CD4-positive, alpha-beta memory T cell (primary cell): Measurements from ENCODE around the gene ROBO1. TPM values are rescaled to one million over a fixed set of nuclear protein-coding genes. Genes with fewer than 3 reads are reported as not detected.

Experiments used
- CTCF ChIA-PET: fragments of 350-600 bp; sonication (Branson Sonifier 250); formaldehyde crosslinking; loops from one replicate; lab custom pipeline; 2021; ENCODE audit warnings: inconsistent platforms; ENCODE audit not compliant: partially characterized antibody; lab: Charles Lee
- POLR2A ChIA-PET: fragments of 350-600 bp; sonication (Branson Sonifier 250); formaldehyde crosslinking; loops from one replicate; lab custom pipeline; 2021; ENCODE audit not compliant: partially characterized antibody; lab: Charles Lee
- DNase-seq, 5 donors: peaks; one replicate each; pipeline versions ENCODE4 v3.0.0 to v3.0.0-alpha.2; 2020 to 2022; ENCODE audit warnings: mixed read lengths in 1 of 5
- H3K27ac ChIP-seq: one replicate; pipeline ENCODE4 v1.7.0; 2013; ENCODE audit warnings: low read depth, low read length
- H3K27me3 ChIP-seq: 2 replicates; pipeline ENCODE4 v1.7.0; 2013; ENCODE audit warnings: mild to moderate bottlenecking, low read length, moderate library complexity; ENCODE audit not compliant: insufficient read depth
- H3K36me3 ChIP-seq: 2 replicates; pipeline ENCODE4 v1.7.0; 2013; ENCODE audit warnings: mild to moderate bottlenecking, low read length, moderate library complexity; ENCODE audit not compliant: insufficient read depth
- H3K4me1 ChIP-seq: 2 replicates; pipeline ENCODE4 v1.7.0; 2013; ENCODE audit warnings: mild to moderate bottlenecking, low read length, moderate library complexity; ENCODE audit not compliant: insufficient read depth
- H3K4me3 ChIP-seq, 2 donors: one replicate each; pipeline ENCODE4 v1.7.0; 2013; ENCODE audit warnings: low read length in 2 of 2, mild to moderate bottlenecking in 1 of 2
- H3K9me3 ChIP-seq, 2 donors: one replicate each; pipeline ENCODE4 v1.7.0; 2013; ENCODE audit warnings: low read length in 2 of 2, control low read depth in 1 of 2; ENCODE audit not compliant: control insufficient read depth in 1 of 2
- H3K27ac Mint-ChIP-seq, 7 donors: one replicate each; pipeline ENCODE4 v1.8.0; 2020 to 2021; ENCODE audit warnings: mixed read lengths in 7 of 7, mild to moderate bottlenecking in 6 of 7, inconsistent platforms in 3 of 7, moderate library complexity in 3 of 7
- H3K27me3 Mint-ChIP-seq, 2 donors: one replicate each; pipeline ENCODE4 v1.8.0; 2020 to 2021; ENCODE audit warnings: mixed read lengths in 2 of 2
- H3K36me3 Mint-ChIP-seq, 2 donors: one replicate each; pipeline ENCODE4 v1.8.0; 2020 to 2021; ENCODE audit warnings: mixed read lengths in 2 of 2, inconsistent platforms in 1 of 2, mild to moderate bottlenecking in 1 of 2
- H3K4me1 Mint-ChIP-seq, 4 donors: one replicate each; pipeline ENCODE4 v1.8.0; 2020 to 2021; ENCODE audit warnings: mixed read lengths in 4 of 4, mild to moderate bottlenecking in 1 of 4
- H3K4me3 Mint-ChIP-seq, 8 donors: one replicate each; pipeline ENCODE4 v1.8.0; 2020 to 2021; ENCODE audit warnings: mixed read lengths in 8 of 8, mild to moderate bottlenecking in 7 of 8, moderate library complexity in 6 of 8, inconsistent platforms in 3 of 8
- H3K9me3 Mint-ChIP-seq, 8 donors: one replicate each; pipeline ENCODE4 v1.8.0; 2020 to 2021; ENCODE audit warnings: mixed read lengths in 8 of 8, mild to moderate bottlenecking in 5 of 8, inconsistent platforms in 3 of 8, moderate library complexity in 1 of 8
- intact Hi-C: fragments of 100-400 bp; cut with micrococcal nuclease; formaldehyde crosslinking; loops from one replicate; pipeline ENCODE4 v1.15.1; 2023
- polyA plus RNA-seq, 2 donors: library from polyadenylated mRNA; unstranded; fragments of 300-500 nt; fragmentation: Illumina TruSeq; gene quantifications; one replicate each; pipeline ENCODE4 v1.2.3, GENCODE V29; 2021
- total RNA-seq, 2 experiments: library from RNA; stranded (reverse); gene quantifications; one replicate each; pipeline ENCODE4 v1.2.3, GENCODE V29; 2021

The ROBO1 gene
- total and polyA plus RNA-seq, 4 experiments from 2014 or later, result not detected

GRCh38 chr3:78606756-78607155, 1161.0 kb downstream of the ROBO1 start:
- no peak overlapping the region for H3K27ac ChIP-seq
- POLR2A ChIA-PET, result no interaction called here
- no peaks in the 10 kb centered on the region for H3K9me3 ChIP-seq
- no peak overlapping the region for H3K4me3 ChIP-seq
- Mint-ChIP-seq H3K9me3 (peaks cover 0 to 15% (median 5%) of the 10 kb centered on the region in 8 donors), H3K27me3 (no peaks in the 10 kb centered on the region), H3K36me3 (no peaks in the 10 kb centered on the region), H3K27ac (no peak overlapping the region), H3K4me3 (no peak overlapping the region), H3K4me1 (no peaks in the 10 kb centered on the region)
- CTCF ChIA-PET, result no interaction called here
- intact Hi-C loops, result no loop called here
- H3K4me1 ChIP-seq, result no peaks in the 10 kb centered on the region
- no peaks in the 10 kb centered on the region for H3K27me3 ChIP-seq
- no peaks in the 10 kb centered on the region for H3K36me3 ChIP-seq
- no peak for DNase-seq

- ChIA-PET POLR2A (no interaction called here), CTCF (interaction anchor here (1.5 kb wide), 1 partner anchor 38 kb away, joined by 3 read pairs; no protein-coding TSS in a partner anchor)
- Mint-ChIP-seq H3K9me3 (peaks cover 0 to 15% (median 5%) of the 10 kb centered on the region in 8 donors), H3K36me3 (no peaks in the 10 kb centered on the region), H3K4me1 (no peaks in the 10 kb centered on the region), H3K27ac (no peak overlapping the region), H3K27me3 (no peaks in the 10 kb centered on the region), H3K4me3 (no peak overlapping the region)
- H3K27ac ChIP-seq, result no peak overlapping the region
- no peaks in the 10 kb centered on the region for H3K36me3 ChIP-seq
- no peak for DNase-seq
- no peaks in the 10 kb centered on the region for H3K4me1 ChIP-seq
- H3K9me3 ChIP-seq, result no peaks in the 10 kb centered on the region
- H3K4me3 ChIP-seq, result no peak overlapping the region
- no peaks in the 10 kb centered on the region for H3K27me3 ChIP-seq
- intact Hi-C loops, result no loop called here
These were observed 1162.6 kb downstream of the ROBO1 start for GRCh38 chr3:78605178-78605577.

GRCh38 chr3:78604341-78604740, 1163.5 kb downstream of the ROBO1 start:
- Mint-ChIP-seq H3K4me1 (no peaks in the 10 kb centered on the region), H3K4me3 (no peak overlapping the region), H3K9me3 (peaks cover 0 to 15% (median 5%) of the 10 kb centered on the region in 8 donors), H3K36me3 (no peaks in the 10 kb centered on the region), H3K27ac (no peak overlapping the region), H3K27me3 (no peaks in the 10 kb centered on the region)
- no peak for DNase-seq
- no peak overlapping the region for H3K4me3 ChIP-seq
- no peaks in the 10 kb centered on the region for H3K9me3 ChIP-seq
- H3K4me1 ChIP-seq, result no peaks in the 10 kb centered on the region
- no peaks in the 10 kb centered on the region for H3K27me3 ChIP-seq
- no peaks in the 10 kb centered on the region for H3K36me3 ChIP-seq
- no peak overlapping the region for H3K27ac ChIP-seq
- ChIA-PET CTCF (interaction anchor here (1.5 kb wide), 1 partner anchor 37 kb away, joined by 3 read pairs; no protein-coding TSS in a partner anchor), POLR2A (no interaction called here)
- intact Hi-C loops, result no loop called here

- Mint-ChIP-seq H3K9me3 (peaks cover 0 to 10% (median 3%) of the 10 kb centered on the region in 8 donors), H3K4me1 (no peaks in the 10 kb centered on the region), H3K36me3 (no peaks in the 10 kb centered on the region), H3K4me3 (no peak overlapping the region), H3K27ac (no peak overlapping the region), H3K27me3 (no peaks in the 10 kb centered on the region)
- ChIA-PET POLR2A (no interaction called here), CTCF (no interaction called here)
- H3K4me1 ChIP-seq, result no peaks in the 10 kb centered on the region
- H3K27me3 ChIP-seq, result no peaks in the 10 kb centered on the region
- no peak overlapping the region for H3K4me3 ChIP-seq
- no peak overlapping the region for H3K27ac ChIP-seq
- intact Hi-C loops, result no loop called here
- no peak for DNase-seq
- H3K36me3 ChIP-seq, result no peaks in the 10 kb centered on the region
- H3K9me3 ChIP-seq, result no peaks in the 10 kb centered on the region
These were observed 1166.5 kb downstream of the ROBO1 start for GRCh38 chr3:78601249-78601648.

- no peak for DNase-seq
- H3K4me3 Mint-ChIP-seq, result no peak overlapping the region
- no peaks in the 10 kb centered on the region for H3K36me3 Mint-ChIP-seq
- Histone ChIP-seq H3K4me3 (no peak overlapping the region), H3K27ac (no peak overlapping the region), H3K4me1 (no peaks in the 10 kb centered on the region), H3K9me3 (no peaks in the 10 kb centered on the region), H3K36me3 (no peaks in the 10 kb centered on the region), H3K27me3 (no peaks in the 10 kb centered on the region)
- no peaks in the 10 kb centered on the region for H3K4me1 Mint-ChIP-seq
- CTCF ChIA-PET, result no interaction called here
- intact Hi-C loops, result no loop called here
- H3K27ac Mint-ChIP-seq, result no peak overlapping the region
- H3K9me3 Mint-ChIP-seq, result peaks cover 2 to 9% (median 7%) of the 10 kb centered on the region in 8 donors
- H3K27me3 Mint-ChIP-seq, result no peaks in the 10 kb centered on the region
- POLR2A ChIA-PET, result no interaction called here
These were observed 1178.0 kb downstream of the ROBO1 start for GRCh38 chr3:78589778-78590177.

- intact Hi-C loops, result no loop called here
- H3K4me1 Mint-ChIP-seq, result no peaks in the 10 kb centered on the region
These were observed 1178.7 kb downstream of the ROBO1 start for GRCh38 chr3:78588906-78589621.

GRCh38 chr3:78580681-78581080, 1187.1 kb downstream of the ROBO1 start:
- H3K36me3 Mint-ChIP-seq, result peaks cover 0 to 1% of the 10 kb centered on the region in 2 donors
- ChIA-PET CTCF (no interaction called here), POLR2A (no interaction called here)
- Histone ChIP-seq H3K27ac (no peak overlapping the region), H3K27me3 (no peaks in the 10 kb centered on the region), H3K4me3 (no peak overlapping the region), H3K4me1 (no peaks in the 10 kb centered on the region), H3K9me3 (no peaks in the 10 kb centered on the region), H3K36me3 (no peaks in the 10 kb centered on the region)
- no peak for DNase-seq
- H3K4me1 Mint-ChIP-seq, result no peaks in the 10 kb centered on the region
- peaks cover 2 to 9% (median 5%) of the 10 kb centered on the region in 8 donors for H3K9me3 Mint-ChIP-seq
- H3K27me3 Mint-ChIP-seq, result no peaks in the 10 kb centered on the region
- intact Hi-C loops, result no loop called here
- H3K27ac Mint-ChIP-seq, result no peak overlapping the region
- peak overlapping the region in 1 of 8 donors; percentile 32 for H3K4me3 Mint-ChIP-seq

More at GRCh38 chr3:78588906-78589621, 1178.7 kb downstream of the ROBO1 start:
- Histone ChIP-seq H3K4me1 (no peaks in the 10 kb centered on the region), H3K27ac (no peak overlapping the region), H3K9me3 (no peaks in the 10 kb centered on the region), H3K27me3 (no peaks in the 10 kb centered on the region), H3K4me3 (no peak overlapping the region), H3K36me3 (no peaks in the 10 kb centered on the region)
- no peak overlapping the region for H3K4me3 Mint-ChIP-seq
- DNase-seq, result no peak
- no peaks in the 10 kb centered on the region for H3K27me3 Mint-ChIP-seq
- peaks cover 3 to 10% (median 7%) of the 10 kb centered on the region in 8 donors for H3K9me3 Mint-ChIP-seq
- no peaks in the 10 kb centered on the region for H3K36me3 Mint-ChIP-seq
- ChIA-PET POLR2A (no interaction called here), CTCF (no interaction called here)
- no peak overlapping the region for H3K27ac Mint-ChIP-seq
